ENCODE data around the gene DCAF11. TPM values are rescaled to one million over a fixed set of nuclear protein-coding genes. Genes with fewer than 3 reads are reported as not detected.
"Not testable (repeated sequence)": the region's sequence is repeated elsewhere in the genome, so short reads cannot be mapped to it uniquely, and the experiment has no call there.

The DCAF11 gene
- total and polyA plus RNA-seq, 2 donors = 34.0 to 52.5 TPM

DNA sequence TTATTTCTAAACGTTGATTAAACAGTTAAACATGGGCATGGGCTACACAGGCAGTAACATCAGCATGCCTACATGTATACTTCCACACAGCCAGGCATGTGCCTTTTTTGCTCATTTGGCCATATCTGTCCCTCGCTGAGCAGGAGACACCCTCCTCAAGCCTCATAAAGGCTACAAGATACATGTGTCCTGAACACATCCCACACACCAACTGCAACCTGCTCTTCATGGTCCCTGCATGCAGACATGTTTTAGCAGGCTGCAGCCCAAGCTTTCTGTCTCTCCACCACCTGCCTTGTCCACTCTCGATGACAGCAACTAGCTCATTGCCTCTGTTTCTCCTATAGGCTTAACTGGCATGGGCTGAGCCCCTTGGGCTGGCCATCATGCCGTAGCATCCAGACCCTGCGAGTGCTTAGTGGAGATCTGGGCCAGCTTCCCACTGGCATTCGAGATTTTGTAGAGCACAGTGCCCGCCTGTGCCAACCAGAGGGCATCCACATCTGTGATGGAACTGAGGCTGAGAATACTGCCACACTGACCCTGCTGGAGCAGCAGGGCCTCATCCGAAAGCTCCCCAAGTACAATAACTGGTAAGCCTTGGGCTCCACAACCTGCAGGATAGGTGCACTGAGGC is 17.9 kb upstream of the DCAF11 start:
- Histone ChIP-seq H3K4me3 (ENCODE audit: low read depth, low read length) (no peak overlapping the region), H3K27ac (ENCODE audit: low read depth) (no peak overlapping the region), H3K4me1 (ENCODE audit: insufficient read depth) (no peaks in the 10 kb centered on the region), H3K36me3 (ENCODE audit: insufficient read depth) (no peaks in the 10 kb centered on the region)
- WGBS = 96% methylated on average over 8 of the region's 8 CpGs
- no peak for DNase-seq (ENCODE audit: extremely low spot score)

DNA sequence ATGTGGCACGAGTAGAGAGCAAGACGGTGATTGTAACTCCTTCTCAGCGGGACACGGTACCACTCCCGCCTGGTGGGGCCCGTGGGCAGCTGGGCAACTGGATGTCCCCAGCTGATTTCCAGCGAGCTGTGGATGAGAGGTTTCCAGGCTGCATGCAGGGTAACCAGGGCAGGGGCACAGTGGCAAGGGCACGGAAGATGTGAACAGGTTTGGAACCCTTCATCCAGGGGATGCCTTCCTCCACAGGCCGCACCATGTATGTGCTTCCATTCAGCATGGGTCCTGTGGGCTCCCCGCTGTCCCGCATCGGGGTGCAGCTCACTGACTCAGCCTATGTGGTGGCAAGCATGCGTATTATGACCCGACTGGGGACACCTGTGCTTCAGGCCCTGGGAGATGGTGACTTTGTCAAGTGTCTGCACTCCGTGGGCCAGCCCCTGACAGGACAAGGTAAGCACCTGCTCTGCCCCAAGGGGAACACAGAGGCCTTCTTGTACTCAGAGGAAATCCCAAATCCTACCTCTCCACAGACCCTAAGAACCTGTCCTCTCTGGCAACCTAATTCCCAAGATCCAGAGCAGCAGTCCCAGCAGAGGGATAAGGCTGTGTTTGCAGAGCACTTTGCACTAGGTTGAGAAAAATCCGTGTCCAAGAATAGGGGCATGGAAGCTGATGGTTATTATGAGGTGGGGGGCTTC is 16.2 kb upstream of the DCAF11 start:
- no peak for DNase-seq (ENCODE audit: extremely low spot score)
- Histone ChIP-seq H3K4me1 (ENCODE audit: insufficient read depth) (no peaks in the 10 kb centered on the region), H3K27ac (ENCODE audit: low read depth) (no peak overlapping the region), H3K4me3 (ENCODE audit: low read depth, low read length) (no peak overlapping the region), H3K36me3 (ENCODE audit: insufficient read depth) (no peaks in the 10 kb centered on the region)
- 95% methylated on average over 16 of the region's 16 CpGs for WGBS

DNA sequence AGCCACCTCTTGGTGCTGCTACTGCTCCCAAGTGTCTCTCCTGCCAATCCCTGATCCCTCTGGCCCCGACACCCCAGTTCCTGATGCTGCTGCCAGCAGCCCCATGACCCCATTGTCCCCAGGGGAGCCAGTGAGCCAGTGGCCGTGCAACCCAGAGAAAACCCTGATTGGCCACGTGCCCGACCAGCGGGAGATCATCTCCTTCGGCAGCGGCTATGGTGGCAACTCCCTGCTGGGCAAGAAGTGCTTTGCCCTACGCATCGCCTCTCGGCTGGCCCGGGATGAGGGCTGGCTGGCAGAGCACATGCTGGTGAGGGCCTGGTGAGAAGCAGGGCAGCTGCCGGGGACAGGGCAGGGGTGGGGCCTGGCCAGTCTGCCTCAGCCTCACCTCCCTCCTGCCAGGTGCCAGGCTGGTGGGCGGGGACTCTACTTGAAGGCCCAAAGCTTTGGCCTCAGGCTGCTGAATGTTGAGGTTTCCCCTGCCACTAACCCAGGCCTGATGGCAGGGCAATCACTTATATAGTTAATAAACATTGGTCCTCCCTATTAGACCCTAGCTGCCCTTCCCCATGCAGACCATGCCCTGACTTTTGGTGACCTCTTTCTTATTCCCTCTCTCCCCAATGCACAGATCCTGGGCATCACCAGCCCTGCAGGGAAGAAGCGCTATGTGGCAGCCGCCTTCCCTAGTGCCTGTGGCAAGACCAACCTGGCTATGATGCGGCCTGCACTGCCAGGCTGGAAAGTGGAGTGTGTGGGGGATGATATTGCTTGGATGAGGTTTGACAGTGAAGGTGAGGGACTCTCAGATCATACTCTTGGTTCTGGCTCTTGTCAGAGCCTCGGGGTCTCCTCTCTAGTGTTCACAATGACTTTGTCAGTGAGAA is 15.4 kb upstream of the DCAF11 start:
- no peak for DNase-seq (ENCODE audit: extremely low spot score)
- Histone ChIP-seq H3K4me1 (ENCODE audit: insufficient read depth) (no peaks in the 10 kb centered on the region), H3K36me3 (ENCODE audit: insufficient read depth) (no peaks in the 10 kb centered on the region), H3K4me3 (ENCODE audit: low read depth, low read length) (no peak overlapping the region), H3K27ac (ENCODE audit: low read depth) (no peak overlapping the region)
- 90% methylated on average over 17 of the region's 17 CpGs for WGBS

DNA sequence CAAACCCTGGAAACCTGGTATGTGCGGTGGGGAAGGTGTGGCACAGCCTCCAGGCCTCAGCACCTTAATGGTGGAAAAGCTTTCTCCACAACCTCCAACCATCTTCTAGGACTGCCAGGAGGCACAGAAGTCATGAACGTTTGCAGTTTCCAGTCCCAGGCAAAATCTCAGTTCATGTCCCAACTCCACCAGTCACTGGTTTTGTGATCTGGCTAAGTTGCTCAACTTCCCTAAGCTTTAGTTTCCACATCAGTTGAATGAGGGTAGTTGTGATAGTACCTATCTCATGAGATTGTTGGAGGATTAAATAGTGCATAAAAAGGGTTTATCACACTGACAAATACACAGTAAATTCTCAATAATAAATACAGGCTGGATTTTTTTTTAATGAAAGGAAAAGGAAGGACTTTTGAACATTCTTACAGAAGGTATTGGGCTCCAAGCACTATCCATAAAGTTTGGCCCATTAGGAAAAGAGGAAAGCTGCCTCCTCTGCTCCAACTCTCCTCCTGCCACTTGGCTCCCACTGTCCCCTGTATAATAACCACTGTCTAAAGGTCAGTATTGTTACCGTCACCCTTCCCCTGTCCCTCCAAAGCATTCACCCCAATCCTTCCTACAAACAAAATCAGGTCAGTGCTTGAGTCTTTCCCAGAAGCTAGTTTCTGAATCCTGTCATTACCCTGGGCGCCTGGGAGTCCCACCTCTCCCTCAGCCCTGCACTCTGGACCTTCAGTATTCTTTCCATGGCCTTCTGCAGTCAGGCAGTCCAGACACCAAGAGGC is 14.2 kb upstream of the DCAF11 start:
- H3K36me3 ChIP-seq (ENCODE audit: insufficient read depth) = no peaks in the 10 kb centered on the region
- 85% methylated on average over 4 of the region's 4 CpGs for WGBS
- no peak overlapping the region for H3K27ac ChIP-seq (ENCODE audit: low read depth)
- DNase-seq (ENCODE audit: extremely low spot score) = no peak
- H3K4me1 ChIP-seq (ENCODE audit: insufficient read depth) = no peaks in the 10 kb centered on the region
- H3K4me3 ChIP-seq (ENCODE audit: low read depth, low read length) = no peak overlapping the region

DNA sequence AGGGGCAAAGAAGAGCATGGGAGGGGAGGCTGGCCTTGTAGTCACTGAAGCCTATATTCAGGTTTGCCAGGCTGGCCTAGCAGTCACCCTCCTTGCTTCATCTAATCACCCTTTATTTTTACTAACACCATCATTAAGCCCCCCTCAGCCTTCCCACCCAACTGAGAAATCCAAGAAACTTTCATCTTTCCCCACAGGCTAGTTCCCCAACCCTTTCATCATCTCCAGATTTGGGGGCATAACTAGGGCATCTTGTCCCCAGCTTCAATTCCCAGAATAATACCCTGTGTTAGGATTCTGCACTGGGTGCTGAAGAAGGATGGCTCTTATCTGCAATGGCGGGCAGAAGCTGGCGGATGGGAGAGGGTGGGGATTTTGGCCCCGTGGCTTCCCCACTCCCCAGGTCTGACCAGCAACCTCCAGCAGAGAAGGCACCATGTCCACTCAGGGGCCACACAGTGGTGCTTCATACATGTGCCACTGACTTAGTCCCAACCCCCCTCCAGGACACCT is 13.5 kb upstream of the DCAF11 start:
- H3K27ac ChIP-seq (ENCODE audit: low read depth) = no peak overlapping the region
- 96% methylated on average over 3 of the region's 3 CpGs for WGBS
- H3K4me3 ChIP-seq (ENCODE audit: low read depth, low read length) = no peak overlapping the region
- H3K36me3 ChIP-seq (ENCODE audit: insufficient read depth) = no peaks in the 10 kb centered on the region
- H3K4me1 ChIP-seq (ENCODE audit: insufficient read depth) = no peaks in the 10 kb centered on the region
- no peak for DNase-seq (ENCODE audit: extremely low spot score)

DNA sequence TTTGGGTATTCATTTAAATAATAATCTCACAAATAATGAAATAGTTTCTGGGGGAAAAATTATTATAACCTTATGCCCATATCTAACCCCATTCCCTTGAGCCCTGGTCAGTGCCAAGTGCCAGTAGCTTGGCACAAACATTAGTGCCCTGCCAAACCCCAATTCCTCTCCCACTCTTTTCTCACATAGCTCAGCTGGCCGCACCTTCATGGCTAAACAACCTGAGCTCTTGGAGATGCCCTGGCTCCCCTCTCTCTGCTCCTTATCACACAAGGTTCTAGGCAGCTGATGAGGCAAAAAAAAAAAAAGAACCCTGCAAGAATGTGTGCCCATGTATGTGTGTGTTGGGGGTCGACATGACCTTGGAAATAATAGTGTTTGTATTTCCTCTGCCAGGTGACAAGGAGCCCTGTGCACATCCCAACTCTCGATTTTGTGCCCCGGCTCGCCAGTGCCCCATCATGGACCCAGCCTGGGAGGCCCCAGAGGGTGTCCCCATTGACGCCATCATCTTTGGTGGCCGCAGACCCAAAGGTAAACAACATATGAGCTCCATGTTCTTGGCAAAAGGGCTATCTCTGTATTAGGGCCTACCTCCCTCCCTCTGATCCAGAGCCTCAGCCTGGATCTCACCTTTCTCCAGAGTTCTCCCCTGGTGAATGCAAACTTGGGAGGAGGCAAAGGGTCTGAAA is 12.1 kb upstream of the DCAF11 start:
- Histone ChIP-seq H3K4me1 (ENCODE audit: insufficient read depth) (no peaks in the 10 kb centered on the region), H3K27ac (ENCODE audit: low read depth) (no peak overlapping the region), H3K4me3 (ENCODE audit: low read depth, low read length) (no peak overlapping the region), H3K36me3 (ENCODE audit: insufficient read depth) (no peaks in the 10 kb centered on the region)
- WGBS = 93% methylated on average over 7 of the region's 7 CpGs
- no peak for DNase-seq (ENCODE audit: extremely low spot score)

DNA sequence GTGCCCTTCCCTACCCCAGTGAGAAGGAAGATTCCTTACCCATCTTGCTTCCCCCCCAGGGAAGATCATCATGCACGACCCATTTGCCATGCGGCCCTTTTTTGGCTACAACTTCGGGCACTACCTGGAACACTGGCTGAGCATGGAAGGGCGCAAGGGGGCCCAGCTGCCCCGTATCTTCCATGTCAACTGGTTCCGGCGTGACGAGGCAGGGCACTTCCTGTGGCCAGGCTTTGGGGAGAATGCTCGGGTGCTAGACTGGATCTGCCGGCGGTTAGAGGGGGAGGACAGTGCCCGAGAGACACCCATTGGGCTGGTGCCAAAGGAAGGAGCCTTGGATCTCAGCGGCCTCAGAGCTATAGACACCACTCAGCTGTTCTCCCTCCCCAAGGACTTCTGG is 11.1 kb upstream of the DCAF11 start:
- H3K4me3 ChIP-seq (ENCODE audit: low read depth, low read length) = no peak overlapping the region
- WGBS = 93% methylated on average over 13 of the region's 13 CpGs
- no peaks in the 10 kb centered on the region for H3K4me1 ChIP-seq (ENCODE audit: insufficient read depth)
- no peaks in the 10 kb centered on the region for H3K36me3 ChIP-seq (ENCODE audit: insufficient read depth)
- no peak overlapping the region for H3K27ac ChIP-seq (ENCODE audit: low read depth)
- no peak for DNase-seq (ENCODE audit: extremely low spot score)

DNA sequence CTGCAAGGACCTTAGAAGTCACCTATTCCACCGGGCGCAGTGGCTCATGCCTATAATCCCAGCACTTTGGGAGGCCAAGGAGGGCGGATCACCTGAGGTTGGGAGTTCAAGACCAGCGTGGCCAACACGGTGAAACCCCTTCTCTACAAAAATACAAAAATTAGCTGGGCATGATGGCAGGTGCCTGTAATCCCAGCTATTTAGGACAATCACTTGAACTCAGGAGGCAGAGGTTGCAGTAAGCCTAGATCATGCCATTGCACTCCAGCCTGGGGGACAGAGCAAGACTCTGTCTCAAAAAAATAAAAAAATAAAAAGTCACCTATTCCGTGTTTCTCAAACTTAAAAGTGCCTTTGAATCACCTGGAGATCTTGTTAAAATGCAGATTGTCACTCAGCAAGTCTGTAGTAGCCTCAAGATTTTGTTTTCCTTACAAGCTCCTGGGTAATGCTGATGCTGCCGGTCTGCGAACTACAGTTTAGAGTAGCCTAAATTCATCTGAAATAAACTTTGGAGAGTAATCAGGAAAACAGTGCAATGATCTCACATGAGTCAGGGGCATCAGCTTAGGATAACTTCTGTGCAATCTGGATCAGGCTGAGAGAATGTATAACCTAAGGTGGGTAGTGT is 8.9 kb upstream of the DCAF11 start:
- not testable (repeated sequence) for DNase-seq (ENCODE audit: extremely low spot score); H3K4me3 ChIP-seq (ENCODE audit: low read depth, low read length); H3K27ac ChIP-seq (ENCODE audit: low read depth); H3K4me1 ChIP-seq (ENCODE audit: insufficient read depth); H3K36me3 ChIP-seq (ENCODE audit: insufficient read depth)
- WGBS = 90% methylated on average over 8 of the region's 8 CpGs

DNA sequence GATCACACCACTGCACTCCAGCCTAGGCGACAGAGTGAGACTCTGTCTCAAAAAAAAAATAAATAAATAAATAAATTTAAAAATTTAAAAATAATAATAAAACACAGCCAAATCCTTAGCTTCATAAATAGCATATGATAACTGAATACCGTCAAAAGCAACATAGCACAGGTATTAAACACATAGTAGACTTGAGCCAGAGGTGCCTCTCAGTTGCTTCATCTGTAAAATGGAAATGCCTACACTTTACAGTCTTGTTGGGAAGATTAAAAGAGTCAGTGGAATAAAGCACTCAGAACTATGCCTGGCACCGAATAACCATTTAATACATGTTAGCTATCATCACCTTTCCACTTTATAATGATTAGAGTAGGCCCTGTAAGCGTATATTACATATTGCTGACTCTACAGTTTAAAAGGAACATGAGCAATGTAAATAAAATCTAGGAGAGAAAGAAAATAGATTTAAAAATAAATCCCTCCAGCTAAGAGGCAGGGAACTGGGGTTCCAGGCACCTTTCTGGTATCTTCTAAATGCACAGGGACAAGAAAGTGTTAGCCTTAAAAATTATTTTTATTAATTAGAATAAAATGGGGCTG is 7.8 kb upstream of the DCAF11 start:
- Histone ChIP-seq H3K4me3 (ENCODE audit: low read depth, low read length) (no peak overlapping the region), H3K4me1 (ENCODE audit: insufficient read depth) (no peaks in the 10 kb centered on the region), H3K27ac (ENCODE audit: low read depth) (no peak overlapping the region), H3K36me3 (ENCODE audit: insufficient read depth) (no peaks in the 10 kb centered on the region)
- 81% methylated on average over 4 of the region's 4 CpGs for WGBS
- DNase-seq (ENCODE audit: extremely low spot score) = no peak

DNA sequence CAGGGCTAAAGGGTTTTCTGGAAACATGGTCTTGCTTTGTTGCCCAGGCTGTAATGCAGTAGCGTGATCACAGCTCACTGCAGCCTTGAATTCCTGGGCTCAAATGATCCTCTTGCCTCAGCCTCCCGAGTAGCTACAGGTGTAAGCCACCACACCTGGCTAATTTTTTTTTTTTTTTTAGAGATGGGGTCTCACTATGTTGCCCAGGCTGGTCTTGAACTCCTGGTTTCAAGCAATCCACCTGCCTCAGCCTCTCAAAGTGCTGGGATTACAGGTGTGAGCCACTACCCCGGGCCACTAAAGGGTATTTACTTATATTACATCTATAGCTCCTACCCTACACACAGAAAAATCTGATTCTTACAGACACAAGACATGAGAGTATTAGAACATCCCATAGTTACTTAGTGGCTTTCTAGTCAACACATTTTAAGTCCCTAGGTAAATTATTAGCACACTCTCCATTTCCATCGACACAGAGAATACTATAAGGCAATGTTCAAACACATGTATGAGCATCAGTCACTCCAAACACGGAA is 6.2 kb upstream of the DCAF11 start:
- Histone ChIP-seq H3K4me1 (ENCODE audit: insufficient read depth) (no peaks in the 10 kb centered on the region), H3K4me3 (ENCODE audit: low read depth, low read length) (no peak overlapping the region), H3K36me3 (ENCODE audit: insufficient read depth) (no peaks in the 10 kb centered on the region), H3K27ac (ENCODE audit: low read depth) (no peak overlapping the region)
- 49% methylated on average over 5 of the region's 5 CpGs for WGBS
- no peak for DNase-seq (ENCODE audit: extremely low spot score)

DNA sequence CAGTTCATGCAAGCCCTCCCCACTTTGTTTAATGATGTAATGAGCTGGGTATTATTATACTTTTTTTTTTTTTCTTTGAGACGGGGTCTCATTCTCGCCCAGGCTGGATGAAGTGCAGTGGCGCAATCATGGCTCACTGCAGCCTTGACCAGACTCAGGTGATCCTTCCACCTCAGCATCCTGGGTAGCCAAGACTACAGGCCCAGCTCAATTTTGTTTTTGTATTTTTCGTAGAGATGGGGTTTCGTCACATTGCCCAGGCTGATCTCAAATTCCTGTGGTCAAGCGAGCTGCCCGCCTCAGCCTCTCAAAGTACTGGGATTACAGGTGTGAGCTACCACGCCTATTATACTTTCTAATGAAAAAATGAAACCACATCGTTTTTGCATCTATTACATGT is 4.5 kb upstream of the DCAF11 start:
- Histone ChIP-seq H3K4me3 (ENCODE audit: low read depth, low read length) (no peak overlapping the region), H3K4me1 (ENCODE audit: insufficient read depth) (no peaks in the 10 kb centered on the region), H3K27ac (ENCODE audit: low read depth) (no peak overlapping the region), H3K36me3 (ENCODE audit: insufficient read depth) (no peaks in the 10 kb centered on the region)
- WGBS = 84% methylated on average over 9 of the region's 9 CpGs
- no peak for DNase-seq (ENCODE audit: extremely low spot score)

DNA sequence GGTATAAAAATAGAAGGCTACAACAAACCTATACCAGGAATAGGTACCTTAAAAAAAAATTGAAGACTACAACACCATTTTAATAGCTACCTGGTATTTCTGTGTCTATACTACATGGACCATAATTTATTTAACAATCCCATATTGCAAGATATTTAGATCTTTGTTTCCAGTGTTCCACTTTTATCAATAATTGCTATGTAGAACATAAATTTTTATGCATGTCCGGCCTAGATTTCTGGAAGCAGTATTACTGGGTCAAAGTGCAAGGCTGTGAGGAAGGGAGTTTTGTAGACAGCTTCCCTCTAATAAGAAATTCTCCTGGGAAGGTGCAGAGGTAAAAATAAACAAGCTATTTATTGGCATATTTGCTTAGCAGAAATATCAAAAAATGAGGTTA is 4.1 kb upstream of the DCAF11 start:
- H3K27ac ChIP-seq (ENCODE audit: low read depth) = no peak overlapping the region
- DNase-seq (ENCODE audit: extremely low spot score) = no peak
- no peaks in the 10 kb centered on the region for H3K36me3 ChIP-seq (ENCODE audit: insufficient read depth)
- no peaks in the 10 kb centered on the region for H3K4me1 ChIP-seq (ENCODE audit: insufficient read depth)
- 67% methylated on average over 1 of the region's 1 CpG for WGBS
- H3K4me3 ChIP-seq (ENCODE audit: low read depth, low read length) = no peak overlapping the region

All from urinary bladder (tissue), 4 donors.